ENCODE results near the gene STEAP3. TPM values are rescaled to one million over a fixed set of nuclear protein-coding genes. Genes with fewer than 3 reads are reported as not detected.

Gene STEAP3
- total RNA-seq, 2 donors from 2014 or later, result 4.4 to 7.9 TPM

DNA sequence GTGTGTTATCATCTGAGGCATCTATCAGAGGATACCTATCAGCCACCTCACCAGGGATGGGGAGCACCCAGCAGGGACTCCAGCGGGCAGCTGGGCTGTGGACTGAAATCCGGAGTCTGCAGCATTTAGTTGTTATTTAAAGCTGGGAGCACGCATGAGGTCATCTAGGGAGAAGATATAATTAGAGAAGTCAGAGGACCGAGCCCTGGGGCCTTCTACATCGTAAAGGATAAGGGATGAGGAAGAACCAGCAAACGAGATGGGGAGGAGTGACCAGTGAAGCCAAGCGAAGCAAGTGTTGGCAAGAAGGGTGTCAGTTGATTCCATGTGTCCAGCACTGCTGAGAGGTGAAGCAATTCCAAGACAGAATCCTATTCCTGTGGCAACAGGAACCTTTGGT lies 70.3 kb downstream of the STEAP3 start:
- H3K4me3 ChIP-seq (ENCODE audit: low read length), result no peak overlapping the region
- no peaks in the 10 kb centered on the region for H3K9me3 ChIP-seq (ENCODE audit: control insufficient read depth, low read length)
- H3K9ac ChIP-seq (ENCODE audit: extremely low read depth, low read length, poor library complexity, severe bottlenecking), result no peak overlapping the region
- H3K27ac Mint-ChIP-seq, result no peak overlapping the region
- peaks cover 7% of the 10 kb centered on the region for H3K4me1 Mint-ChIP-seq
- no peak overlapping the region for H3K27ac ChIP-seq (ENCODE audit: low read depth, low read length)
- no peak overlapping the region for H3K4me3 Mint-ChIP-seq
- TF ChIP-seq, protein P1, sequence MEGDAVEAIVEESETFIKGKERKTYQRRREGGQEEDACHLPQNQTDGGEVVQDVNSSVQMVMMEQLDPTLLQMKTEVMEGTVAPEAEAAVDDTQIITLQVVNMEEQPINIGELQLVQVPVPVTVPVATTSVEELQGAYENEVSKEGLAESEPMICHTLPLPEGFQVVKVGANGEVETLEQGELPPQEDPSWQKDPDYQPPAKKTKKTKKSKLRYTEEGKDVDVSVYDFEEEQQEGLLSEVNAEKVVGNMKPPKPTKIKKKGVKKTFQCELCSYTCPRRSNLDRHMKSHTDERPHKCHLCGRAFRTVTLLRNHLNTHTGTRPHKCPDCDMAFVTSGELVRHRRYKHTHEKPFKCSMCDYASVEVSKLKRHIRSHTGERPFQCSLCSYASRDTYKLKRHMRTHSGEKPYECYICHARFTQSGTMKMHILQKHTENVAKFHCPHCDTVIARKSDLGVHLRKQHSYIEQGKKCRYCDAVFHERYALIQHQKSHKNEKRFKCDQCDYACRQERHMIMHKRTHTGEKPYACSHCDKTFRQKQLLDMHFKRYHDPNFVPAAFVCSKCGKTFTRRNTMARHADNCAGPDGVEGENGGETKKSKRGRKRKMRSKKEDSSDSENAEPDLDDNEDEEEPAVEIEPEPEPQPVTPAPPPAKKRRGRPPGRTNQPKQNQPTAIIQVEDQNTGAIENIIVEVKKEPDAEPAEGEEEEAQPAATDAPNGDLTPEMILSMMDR (conservative IDR thresholded peaks at IDR 0.05), result no peak
- H3K27me3 ChIP-seq (ENCODE audit: control insufficient read depth, insufficient read depth, low read length, poor library complexity, severe bottlenecking), result no peaks in the 10 kb centered on the region
- DNase-seq, result no peak
- no peaks in the 10 kb centered on the region for H3K4me1 ChIP-seq (ENCODE audit: control insufficient read depth, insufficient read depth, low read length)
- 82 to 83% methylated on average over 5 to 7 of the region's 7 CpGs for WGBS, 2 experiments (ENCODE audit: insufficient coverage in 1 of 2, insufficient read length in 1 of 2)
- H3K27me3 Mint-ChIP-seq (ENCODE audit: insufficient read depth), result peaks cover 8% of the 10 kb centered on the region
- H3K9me3 Mint-ChIP-seq, result no peaks in the 10 kb centered on the region
- no peaks in the 10 kb centered on the region for H3K36me3 ChIP-seq (ENCODE audit: control insufficient read depth, insufficient read depth, low read length)
- no peaks in the 10 kb centered on the region for H3K36me3 Mint-ChIP-seq (ENCODE audit: low read depth)

DNA sequence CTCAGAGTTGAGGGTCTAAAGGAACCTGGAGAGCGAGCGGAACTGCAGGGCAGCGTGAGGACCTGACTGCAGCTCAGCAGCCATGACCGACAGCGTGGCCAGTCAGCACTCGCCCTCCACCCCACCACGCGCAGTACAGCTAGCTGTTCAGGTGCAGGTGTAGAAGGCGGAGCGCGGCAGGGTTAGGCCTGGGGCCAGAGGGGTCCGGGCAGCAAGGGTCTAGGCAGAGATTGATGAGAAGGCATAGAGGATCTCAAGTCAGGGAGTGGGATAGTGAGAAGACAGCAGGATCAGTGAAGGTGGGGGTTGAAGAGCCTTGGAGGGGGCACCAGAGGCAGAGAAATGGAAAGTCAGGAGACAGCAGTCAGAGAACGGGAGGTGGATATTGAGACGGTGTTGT lies 71.0 kb downstream of the STEAP3 start:
- no peaks in the 10 kb centered on the region for H3K9me3 Mint-ChIP-seq
- Histone ChIP-seq H3K27ac (ENCODE audit: low read depth, low read length) (no peak overlapping the region), H3K4me1 (ENCODE audit: control insufficient read depth, insufficient read depth, low read length) (no peaks in the 10 kb centered on the region), H3K36me3 (ENCODE audit: control insufficient read depth, insufficient read depth, low read length) (no peaks in the 10 kb centered on the region), H3K27me3 (ENCODE audit: control insufficient read depth, insufficient read depth, low read length, poor library complexity, severe bottlenecking) (no peaks in the 10 kb centered on the region), H3K9me3 (ENCODE audit: control insufficient read depth, low read length) (no peaks in the 10 kb centered on the region), H3K4me3 (ENCODE audit: low read length) (no peak overlapping the region), H3K9ac (ENCODE audit: extremely low read depth, low read length, poor library complexity, severe bottlenecking) (no peak overlapping the region)
- WGBS, 2 experiments (ENCODE audit: insufficient coverage in 1 of 2, insufficient read length in 1 of 2), result 92% methylated on average over 5 to 14 of the region's 14 CpGs
- no peak overlapping the region for H3K4me3 Mint-ChIP-seq
- H3K27me3 Mint-ChIP-seq (ENCODE audit: insufficient read depth), result peaks cover 8% of the 10 kb centered on the region
- TF ChIP-seq, protein P1 (conservative IDR thresholded peaks at IDR 0.05), result no peak
- H3K27ac Mint-ChIP-seq, result no peak overlapping the region
- no peaks in the 10 kb centered on the region for H3K36me3 Mint-ChIP-seq (ENCODE audit: low read depth)
- DNase-seq, result no peak
- H3K4me1 Mint-ChIP-seq, result peaks cover 7% of the 10 kb centered on the region

DNA sequence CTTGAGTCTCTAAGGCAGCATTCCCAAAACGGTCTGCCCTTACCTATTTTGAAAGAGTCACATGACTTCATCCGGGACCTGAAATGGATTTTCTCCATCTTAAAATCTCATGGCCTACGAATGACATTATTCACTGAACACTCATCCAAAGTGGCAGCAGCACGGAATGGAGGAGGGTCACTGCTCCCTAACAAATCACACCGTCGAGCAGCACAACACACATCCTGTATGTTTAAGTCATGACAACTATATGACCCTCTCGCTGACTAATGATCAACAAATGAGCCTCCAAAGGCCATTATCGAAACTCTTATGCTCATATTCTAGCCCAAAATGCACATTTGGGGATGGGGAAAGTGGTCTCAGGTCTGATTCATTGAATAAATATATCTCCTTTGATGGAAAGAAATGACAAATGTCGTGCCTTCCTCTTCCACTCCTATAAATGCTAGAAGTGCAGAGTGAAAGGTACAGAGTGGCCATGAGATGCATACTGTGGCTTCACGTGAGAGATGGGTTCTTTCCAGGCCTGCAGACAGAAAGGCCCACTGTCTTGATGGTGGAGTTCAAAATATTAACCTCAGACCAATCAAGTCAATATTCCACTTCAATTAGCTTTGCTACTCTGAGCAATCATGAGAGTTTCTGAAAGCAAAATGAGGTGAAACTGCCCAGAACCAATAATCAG lies 72.2 kb downstream of the STEAP3 start:
- Histone ChIP-seq H3K9me3 (ENCODE audit: control insufficient read depth, low read length) (no peaks in the 10 kb centered on the region), H3K27ac (ENCODE audit: low read depth, low read length) (no peak overlapping the region), H3K27me3 (ENCODE audit: control insufficient read depth, insufficient read depth, low read length, poor library complexity, severe bottlenecking) (no peaks in the 10 kb centered on the region), H3K4me1 (ENCODE audit: control insufficient read depth, insufficient read depth, low read length) (no peaks in the 10 kb centered on the region), H3K9ac (ENCODE audit: extremely low read depth, low read length, poor library complexity, severe bottlenecking) (no peak overlapping the region), H3K4me3 (ENCODE audit: low read length) (no peak overlapping the region), H3K36me3 (ENCODE audit: control insufficient read depth, insufficient read depth, low read length) (no peaks in the 10 kb centered on the region)
- peaks cover 7% of the 10 kb centered on the region for H3K4me1 Mint-ChIP-seq
- DNase-seq, result no peak
- H3K27ac Mint-ChIP-seq, result no peak overlapping the region
- TF ChIP-seq, protein P1 (conservative IDR thresholded peaks at IDR 0.05), result no peak
- H3K36me3 Mint-ChIP-seq (ENCODE audit: low read depth), result no peaks in the 10 kb centered on the region
- WGBS, 2 experiments (ENCODE audit: insufficient coverage in 1 of 2, insufficient read length in 1 of 2), result 92 to 100% methylated on average over 4 to 10 of the region's 10 CpGs
- no peak overlapping the region for H3K4me3 Mint-ChIP-seq
- H3K9me3 Mint-ChIP-seq, result no peaks in the 10 kb centered on the region
- peaks cover 8% of the 10 kb centered on the region for H3K27me3 Mint-ChIP-seq (ENCODE audit: insufficient read depth)
